ENCODE measurements around the gene IL33. TPM values are rescaled to one million over a fixed set of nuclear protein-coding genes. Genes with fewer than 3 reads are reported as not detected.

Gene IL33
- total RNA-seq, 1 experiment from 2014 or later: 0.07 TPM

GRCh38 chr9:6194934-6195333 is 20.7 kb upstream of the IL33 start:
- ChIA-PET CTCF (interaction anchor here (0.7 to 6.3 kb wide), 20 partner anchors 8 to 534 kb away, joined by 3 to 79 read pairs (median 4); no protein-coding TSS in a partner anchor), POLR2A (no interaction called here)
- Mint-ChIP-seq H3K4me1 (peaks cover 5% of the 10 kb centered on the region), H3K27ac (no peak overlapping the region), H3K36me3 (no peaks in the 10 kb centered on the region), H3K9me3 (no peaks in the 10 kb centered on the region), H3K4me3 (no peak overlapping the region), H3K27me3 (ENCODE audit: low read depth) (no peaks in the 10 kb centered on the region; the same call in 1 of the 2 replicates)
- DNase-seq (ENCODE audit: low spot score): peak; percentile 24
- TF ChIP-seq ERG (CRISPR knock-in tag; IDR thresholded peaks at IDR 0.05) (no peak), AR (CRISPR knock-in tag; IDR thresholded peaks at IDR 0.05) (no peak), CREB1 (CRISPR knock-in tag; IDR thresholded peaks at IDR 0.05) (no peak), TP53 (CRISPR knock-in tag; IDR thresholded peaks at IDR 0.05) (no peak), HMGA2 (CRISPR knock-in tag; IDR thresholded peaks at IDR 0.05) (no peak), NR2C2 (CRISPR knock-in tag; IDR thresholded peaks at IDR 0.05) (no peak), NFATC4 (CRISPR knock-in tag; IDR thresholded peaks at IDR 0.05) (no peak), ETV6 (CRISPR knock-in tag; IDR thresholded peaks at IDR 0.05) (no peak), FOXJ3 (CRISPR knock-in tag; IDR thresholded peaks at IDR 0.05; ENCODE audit: borderline replicate concordance) (no peak), MYBL2 (CRISPR knock-in tag; IDR thresholded peaks at IDR 0.05) (no peak), E2F5 (CRISPR knock-in tag; IDR thresholded peaks at IDR 0.05) (no peak)
- TF ChIP-seq, protein P1, sequence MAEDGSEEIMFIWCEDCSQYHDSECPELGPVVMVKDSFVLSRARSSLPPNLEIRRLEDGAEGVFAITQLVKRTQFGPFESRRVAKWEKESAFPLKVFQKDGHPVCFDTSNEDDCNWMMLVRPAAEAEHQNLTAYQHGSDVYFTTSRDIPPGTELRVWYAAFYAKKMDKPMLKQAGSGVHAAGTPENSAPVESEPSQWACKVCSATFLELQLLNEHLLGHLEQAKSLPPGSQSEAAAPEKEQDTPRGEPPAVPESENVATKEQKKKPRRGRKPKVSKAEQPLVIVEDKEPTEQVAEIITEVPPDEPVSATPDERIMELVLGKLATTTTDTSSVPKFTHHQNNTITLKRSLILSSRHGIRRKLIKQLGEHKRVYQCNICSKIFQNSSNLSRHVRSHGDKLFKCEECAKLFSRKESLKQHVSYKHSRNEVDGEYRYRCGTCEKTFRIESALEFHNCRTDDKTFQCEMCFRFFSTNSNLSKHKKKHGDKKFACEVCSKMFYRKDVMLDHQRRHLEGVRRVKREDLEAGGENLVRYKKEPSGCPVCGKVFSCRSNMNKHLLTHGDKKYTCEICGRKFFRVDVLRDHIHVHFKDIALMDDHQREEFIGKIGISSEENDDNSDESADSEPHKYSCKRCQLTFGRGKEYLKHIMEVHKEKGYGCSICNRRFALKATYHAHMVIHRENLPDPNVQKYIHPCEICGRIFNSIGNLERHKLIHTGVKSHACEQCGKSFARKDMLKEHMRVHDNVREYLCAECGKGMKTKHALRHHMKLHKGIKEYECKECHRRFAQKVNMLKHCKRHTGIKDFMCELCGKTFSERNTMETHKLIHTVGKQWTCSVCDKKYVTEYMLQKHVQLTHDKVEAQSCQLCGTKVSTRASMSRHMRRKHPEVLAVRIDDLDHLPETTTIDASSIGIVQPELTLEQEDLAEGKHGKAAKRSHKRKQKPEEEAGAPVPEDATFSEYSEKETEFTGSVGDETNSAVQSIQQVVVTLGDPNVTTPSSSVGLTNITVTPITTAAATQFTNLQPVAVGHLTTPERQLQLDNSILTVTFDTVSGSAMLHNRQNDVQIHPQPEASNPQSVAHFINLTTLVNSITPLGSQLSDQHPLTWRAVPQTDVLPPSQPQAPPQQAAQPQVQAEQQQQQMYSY (CRISPR knock-in tag; IDR thresholded peaks at IDR 0.05): no peak
- TF ChIP-seq, protein P2, sequence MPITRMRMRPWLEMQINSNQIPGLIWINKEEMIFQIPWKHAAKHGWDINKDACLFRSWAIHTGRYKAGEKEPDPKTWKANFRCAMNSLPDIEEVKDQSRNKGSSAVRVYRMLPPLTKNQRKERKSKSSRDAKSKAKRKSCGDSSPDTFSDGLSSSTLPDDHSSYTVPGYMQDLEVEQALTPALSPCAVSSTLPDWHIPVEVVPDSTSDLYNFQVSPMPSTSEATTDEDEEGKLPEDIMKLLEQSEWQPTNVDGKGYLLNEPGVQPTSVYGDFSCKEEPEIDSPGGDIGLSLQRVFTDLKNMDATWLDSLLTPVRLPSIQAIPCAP (CRISPR knock-in tag; IDR thresholded peaks at IDR 0.05): no peak
- TF ChIP-seq, protein P3, sequence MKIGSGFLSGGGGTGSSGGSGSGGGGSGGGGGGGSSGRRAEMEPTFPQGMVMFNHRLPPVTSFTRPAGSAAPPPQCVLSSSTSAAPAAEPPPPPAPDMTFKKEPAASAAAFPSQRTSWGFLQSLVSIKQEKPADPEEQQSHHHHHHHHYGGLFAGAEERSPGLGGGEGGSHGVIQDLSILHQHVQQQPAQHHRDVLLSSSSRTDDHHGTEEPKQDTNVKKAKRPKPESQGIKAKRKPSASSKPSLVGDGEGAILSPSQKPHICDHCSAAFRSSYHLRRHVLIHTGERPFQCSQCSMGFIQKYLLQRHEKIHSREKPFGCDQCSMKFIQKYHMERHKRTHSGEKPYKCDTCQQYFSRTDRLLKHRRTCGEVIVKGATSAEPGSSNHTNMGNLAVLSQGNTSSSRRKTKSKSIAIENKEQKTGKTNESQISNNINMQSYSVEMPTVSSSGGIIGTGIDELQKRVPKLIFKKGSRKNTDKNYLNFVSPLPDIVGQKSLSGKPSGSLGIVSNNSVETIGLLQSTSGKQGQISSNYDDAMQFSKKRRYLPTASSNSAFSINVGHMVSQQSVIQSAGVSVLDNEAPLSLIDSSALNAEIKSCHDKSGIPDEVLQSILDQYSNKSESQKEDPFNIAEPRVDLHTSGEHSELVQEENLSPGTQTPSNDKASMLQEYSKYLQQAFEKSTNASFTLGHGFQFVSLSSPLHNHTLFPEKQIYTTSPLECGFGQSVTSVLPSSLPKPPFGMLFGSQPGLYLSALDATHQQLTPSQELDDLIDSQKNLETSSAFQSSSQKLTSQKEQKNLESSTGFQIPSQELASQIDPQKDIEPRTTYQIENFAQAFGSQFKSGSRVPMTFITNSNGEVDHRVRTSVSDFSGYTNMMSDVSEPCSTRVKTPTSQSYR (CRISPR knock-in tag; IDR thresholded peaks at IDR 0.05): no peak
- no peak for ATAC-seq

Data from WTC11 (cell line).